Loucy (cell line): ENCODE data around the gene NAXE.

Source experiments
- EZH2phosphoT487 ChIP-seq: fragments of 200-600 bp; IDR thresholded peaks from 2 replicates; pipeline ENCODE4 v1.6.1; 2018; ENCODE audit warnings: antibody characterized with exemption, mild to moderate bottlenecking, moderate library complexity, borderline replicate concordance
- TF ChIP-seq, protein P1 (sequence below): fragments of 200-600 bp; sonication (generic); conservative IDR thresholded peaks from 2 replicates; pipeline ENCODE4 v1.5.1; 2014; ENCODE audit warnings: mild to moderate bottlenecking, antibody characterized with exemption, low read length

DNA sequence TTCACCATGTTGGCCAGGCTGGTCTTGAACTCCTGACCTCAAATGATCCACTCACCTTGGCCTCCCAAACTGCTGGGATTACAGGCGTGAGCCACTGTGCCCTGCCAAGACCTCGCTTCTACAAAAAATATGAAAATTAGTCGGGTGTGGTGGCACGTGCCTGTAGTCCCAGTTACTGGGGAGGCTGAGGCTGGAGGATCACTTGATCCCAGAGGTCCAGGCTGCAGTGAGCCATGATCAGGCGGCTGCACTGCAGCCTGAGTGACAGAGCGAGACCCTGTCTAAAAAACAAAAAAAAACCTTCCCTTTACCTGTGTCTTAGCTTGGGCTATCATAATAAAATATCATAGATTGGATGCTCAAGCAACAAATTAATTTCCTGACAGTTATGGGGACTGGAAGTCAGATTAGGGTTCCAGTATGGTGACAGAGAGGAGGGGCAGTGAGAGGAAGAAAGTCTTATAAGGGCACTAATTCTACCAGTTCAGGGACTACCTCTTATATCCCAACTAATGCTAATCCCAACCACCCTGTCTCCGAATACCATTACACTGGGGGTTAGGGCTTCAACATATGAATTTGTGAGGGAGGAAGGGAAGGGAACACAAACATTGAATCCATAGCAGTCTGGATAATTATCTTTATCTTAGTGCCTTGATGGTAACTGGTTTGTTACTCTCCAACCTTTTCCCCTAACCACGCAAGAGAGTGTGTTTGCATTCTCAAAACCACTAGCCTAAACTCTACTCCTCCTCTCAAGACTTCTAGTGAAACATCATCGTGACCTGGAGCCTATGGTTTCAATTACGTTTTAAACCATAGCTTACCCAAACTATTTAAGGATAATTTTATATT, 1.0 kb upstream of the NAXE start:
- TF ChIP-seq, protein P1, sequence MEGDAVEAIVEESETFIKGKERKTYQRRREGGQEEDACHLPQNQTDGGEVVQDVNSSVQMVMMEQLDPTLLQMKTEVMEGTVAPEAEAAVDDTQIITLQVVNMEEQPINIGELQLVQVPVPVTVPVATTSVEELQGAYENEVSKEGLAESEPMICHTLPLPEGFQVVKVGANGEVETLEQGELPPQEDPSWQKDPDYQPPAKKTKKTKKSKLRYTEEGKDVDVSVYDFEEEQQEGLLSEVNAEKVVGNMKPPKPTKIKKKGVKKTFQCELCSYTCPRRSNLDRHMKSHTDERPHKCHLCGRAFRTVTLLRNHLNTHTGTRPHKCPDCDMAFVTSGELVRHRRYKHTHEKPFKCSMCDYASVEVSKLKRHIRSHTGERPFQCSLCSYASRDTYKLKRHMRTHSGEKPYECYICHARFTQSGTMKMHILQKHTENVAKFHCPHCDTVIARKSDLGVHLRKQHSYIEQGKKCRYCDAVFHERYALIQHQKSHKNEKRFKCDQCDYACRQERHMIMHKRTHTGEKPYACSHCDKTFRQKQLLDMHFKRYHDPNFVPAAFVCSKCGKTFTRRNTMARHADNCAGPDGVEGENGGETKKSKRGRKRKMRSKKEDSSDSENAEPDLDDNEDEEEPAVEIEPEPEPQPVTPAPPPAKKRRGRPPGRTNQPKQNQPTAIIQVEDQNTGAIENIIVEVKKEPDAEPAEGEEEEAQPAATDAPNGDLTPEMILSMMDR = no peak
- TF ChIP-seq EZH2phosphoT487 = no peak
